ENCODE measurements around the gene IPO13. TPM values are rescaled to one million over a fixed set of nuclear protein-coding genes. Genes with fewer than 3 reads are reported as not detected.

The IPO13 gene
- total RNA-seq, 4 donors from 2014 or later = 19.3 to 32.4 (median 20.5) TPM

- TF ChIP-seq POLR2A (IDR thresholded peaks at IDR 0.05) (no peak), CTCF (IDR thresholded peaks at IDR 0.05) (no peak)
- Histone ChIP-seq H3K27me3 (no peaks in the 10 kb centered on the region), H3K36me3 (peaks cover 0 to 31% (median 0%) of the 10 kb centered on the region in 3 donors), H3K27ac (no peak overlapping the region), H3K4me3 (no peak overlapping the region), H3K9me3 (no peaks in the 10 kb centered on the region), H3K4me1 (peaks cover 0 to 16% (median 0%) of the 10 kb centered on the region in 3 donors)
- WGBS, 2 donors = 78 to 83% methylated on average over 2 to 3 of the region's 4 CpGs
- no peak for DNase-seq
- intact Hi-C loops (cut with DNase I) = no loop called here
Observed at GRCh38 chr1:43902058-43902831, 44.5 kb upstream of the IPO13 start.

- WGBS, 2 donors = 53 to 67% methylated on average over 7 of the region's 7 CpGs
- no peak overlapping the region for H3K4me3 ChIP-seq
- H3K36me3 ChIP-seq = peaks cover 0 to 10% (median 0%) of the 10 kb centered on the region in 3 donors
- H3K4me1 ChIP-seq = peaks cover 0 to 16% (median 0%) of the 10 kb centered on the region in 3 donors
- intact Hi-C loops (cut with DNase I) = no loop called here
- H3K27ac ChIP-seq = no peak overlapping the region
- DNase-seq = no peak
- H3K27me3 ChIP-seq = no peaks in the 10 kb centered on the region
- TF ChIP-seq POLR2A (IDR thresholded peaks at IDR 0.05) = no peak
- TF ChIP-seq CTCF (IDR thresholded peaks at IDR 0.05) = no peak
- no peaks in the 10 kb centered on the region for H3K9me3 ChIP-seq
Observed at GRCh38 chr1:43904660-43905551, 41.8 kb upstream of the IPO13 start.

GRCh38 chr1:43908226-43908625, 38.5 kb upstream of the IPO13 start:
- peaks cover 0 to 4% (median 0%) of the 10 kb centered on the region in 3 donors for H3K36me3 ChIP-seq
- H3K4me1 ChIP-seq = peaks cover 12 to 17% (median 15%) of the 10 kb centered on the region in 3 donors
- DNase-seq = no peak
- H3K27ac ChIP-seq = no peak overlapping the region
- intact Hi-C loops (cut with DNase I) = no loop called here
- 91 to 100% methylated on average over 2 of the region's 2 CpGs for WGBS, 2 donors
- TF ChIP-seq CTCF (IDR thresholded peaks at IDR 0.05) (no peak), POLR2A (IDR thresholded peaks at IDR 0.05) (no peak)
- no peak overlapping the region for H3K4me3 ChIP-seq
- H3K9me3 ChIP-seq = no peaks in the 10 kb centered on the region
- H3K27me3 ChIP-seq = no peaks in the 10 kb centered on the region

GRCh38 chr1:43908858-43909257, 37.9 kb upstream of the IPO13 start:
- no peaks in the 10 kb centered on the region for H3K27me3 ChIP-seq
- H3K9me3 ChIP-seq = no peaks in the 10 kb centered on the region
- no peak overlapping the region for H3K27ac ChIP-seq
- peaks cover 19 to 23% (median 22%) of the 10 kb centered on the region in 3 donors for H3K4me1 ChIP-seq
- DNase-seq = no peak
- H3K4me3 ChIP-seq = no peak overlapping the region
- 86 to 93% methylated on average over 5 of the region's 5 CpGs for WGBS, 2 donors
- intact Hi-C loops (cut with DNase I) = no loop called here
- TF ChIP-seq POLR2A (IDR thresholded peaks at IDR 0.05) (no peak), CTCF (IDR thresholded peaks at IDR 0.05) (no peak)
- peaks cover 0 to 4% (median 0%) of the 10 kb centered on the region in 3 donors for H3K36me3 ChIP-seq

- 92 to 100% methylated on average over 1 of the region's 1 CpG for WGBS, 2 donors
- TF ChIP-seq POLR2A (IDR thresholded peaks at IDR 0.05) (no peak), CTCF (IDR thresholded peaks at IDR 0.05) (no peak)
- Histone ChIP-seq H3K36me3 (peaks cover 0 to 4% (median 0%) of the 10 kb centered on the region in 3 donors), H3K27me3 (no peaks in the 10 kb centered on the region), H3K4me3 (no peak overlapping the region), H3K4me1 (peaks cover 23 to 38% (median 28%) of the 10 kb centered on the region in 3 donors), H3K9me3 (no peaks in the 10 kb centered on the region), H3K27ac (no peak overlapping the region)
- no peak for DNase-seq
- intact Hi-C loops (cut with DNase I) = no loop called here
Observed at GRCh38 chr1:43910343-43910742, 36.4 kb upstream of the IPO13 start.

Data from esophagus squamous epithelium (tissue), 5 donors.